ENCODE data around the gene DSCAML1. TPM values are rescaled to one million over a fixed set of nuclear protein-coding genes. Genes with fewer than 3 reads are reported as not detected.
A peak's percentile ranks its signal among the peaks of the same experiment; 100 is the strongest.

DSCAML1 gene
- total RNA-seq, 1 donor from 2014 or later: 0.95 TPM

DNA sequence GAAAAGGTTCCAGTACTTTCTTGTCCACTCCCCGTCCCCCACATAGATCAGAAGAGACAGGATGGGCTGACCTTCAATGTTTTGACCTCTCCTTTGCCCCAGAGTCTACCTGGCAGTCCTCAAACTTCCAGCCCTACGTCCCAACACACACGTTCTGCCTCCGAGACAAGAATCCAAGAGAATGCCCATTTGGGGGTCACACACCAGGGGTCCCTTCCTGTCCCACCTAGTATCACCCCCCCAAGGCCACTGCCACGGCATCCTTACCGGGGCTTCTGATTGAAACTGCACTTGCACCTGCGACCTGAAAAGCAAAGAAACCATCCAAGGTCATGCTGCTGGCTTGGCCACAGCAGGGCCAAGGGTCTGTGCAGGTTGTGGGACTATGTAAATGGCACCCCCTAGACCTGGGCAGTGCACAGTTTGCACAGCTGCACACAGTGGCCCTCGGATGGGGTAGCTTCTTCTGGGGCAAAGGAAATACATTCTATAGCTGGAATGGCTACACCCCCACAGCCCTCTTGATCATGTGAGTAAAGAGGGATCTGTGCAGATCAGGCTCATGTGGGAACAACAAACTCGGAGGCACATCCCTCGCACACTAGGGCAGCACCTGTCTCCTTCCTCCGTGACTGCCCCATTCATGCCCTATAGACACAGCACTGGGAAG lies 44.0 kb upstream of the DSCAML1 start:
- TF ChIP-seq, protein P1, sequence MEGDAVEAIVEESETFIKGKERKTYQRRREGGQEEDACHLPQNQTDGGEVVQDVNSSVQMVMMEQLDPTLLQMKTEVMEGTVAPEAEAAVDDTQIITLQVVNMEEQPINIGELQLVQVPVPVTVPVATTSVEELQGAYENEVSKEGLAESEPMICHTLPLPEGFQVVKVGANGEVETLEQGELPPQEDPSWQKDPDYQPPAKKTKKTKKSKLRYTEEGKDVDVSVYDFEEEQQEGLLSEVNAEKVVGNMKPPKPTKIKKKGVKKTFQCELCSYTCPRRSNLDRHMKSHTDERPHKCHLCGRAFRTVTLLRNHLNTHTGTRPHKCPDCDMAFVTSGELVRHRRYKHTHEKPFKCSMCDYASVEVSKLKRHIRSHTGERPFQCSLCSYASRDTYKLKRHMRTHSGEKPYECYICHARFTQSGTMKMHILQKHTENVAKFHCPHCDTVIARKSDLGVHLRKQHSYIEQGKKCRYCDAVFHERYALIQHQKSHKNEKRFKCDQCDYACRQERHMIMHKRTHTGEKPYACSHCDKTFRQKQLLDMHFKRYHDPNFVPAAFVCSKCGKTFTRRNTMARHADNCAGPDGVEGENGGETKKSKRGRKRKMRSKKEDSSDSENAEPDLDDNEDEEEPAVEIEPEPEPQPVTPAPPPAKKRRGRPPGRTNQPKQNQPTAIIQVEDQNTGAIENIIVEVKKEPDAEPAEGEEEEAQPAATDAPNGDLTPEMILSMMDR (IDR thresholded peaks at IDR 0.05): no peak
- Histone ChIP-seq H3K4me1 (peaks cover 16% of the 10 kb centered on the region), H3K27ac (peak overlapping the region; percentile 41), H3K4me3 (no peak overlapping the region), H3K9me3 (no peaks in the 10 kb centered on the region), H3K36me3 (peaks cover 7% of the 10 kb centered on the region), H3K27me3 (ENCODE audit: low read depth) (no peaks in the 10 kb centered on the region)
- DNase-seq (peak; percentile 24), ATAC-seq (no peak)
- intact Hi-C loops (cut with DNase I): loop anchor here (10.0 kb wide), 1 partner anchor 104 kb away; no protein-coding TSS in a partner anchor

DNA sequence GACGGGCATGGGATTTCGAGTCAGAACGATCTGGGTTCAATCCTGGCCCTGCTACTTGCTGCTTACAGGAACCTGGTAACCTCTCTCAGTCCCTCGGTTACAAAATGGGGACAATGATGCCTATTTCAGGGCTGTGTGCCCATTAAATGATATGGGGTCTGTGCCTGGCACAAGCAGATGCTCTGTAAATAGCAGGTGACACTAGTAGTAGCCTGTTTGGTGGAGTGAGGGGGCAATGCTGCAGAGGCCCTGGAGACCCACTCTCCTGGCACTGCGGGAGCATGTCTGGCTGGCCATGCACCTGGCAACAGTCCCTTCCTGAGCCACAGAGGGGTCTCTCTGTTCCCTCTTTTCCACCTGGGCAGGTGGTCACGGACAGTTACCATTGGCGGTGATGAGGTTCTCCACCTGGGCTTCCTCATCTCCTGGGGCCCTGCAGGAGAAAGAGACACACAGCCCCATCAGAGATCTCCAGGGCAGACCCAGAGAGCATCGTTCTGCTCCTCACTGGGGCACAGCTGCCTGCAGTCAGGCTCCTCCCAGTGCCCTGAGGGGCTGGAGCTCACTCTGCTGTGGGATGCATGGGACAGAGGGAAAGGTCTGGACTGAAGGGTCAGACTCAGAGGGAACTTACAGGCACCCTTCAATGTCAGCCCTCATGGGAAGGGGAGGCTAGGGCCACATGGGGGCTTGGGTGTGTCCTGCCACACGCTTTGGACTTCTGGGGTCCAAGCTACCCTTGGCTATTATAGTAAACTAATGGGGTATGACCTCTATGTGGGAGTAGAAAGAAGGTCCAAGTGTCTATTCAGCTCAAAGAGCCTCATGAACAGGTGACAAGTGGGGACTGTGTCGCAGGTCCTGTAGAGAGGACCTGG lies 43.2 kb upstream of the DSCAML1 start:
- Histone ChIP-seq H3K36me3 (peaks cover 7% of the 10 kb centered on the region), H3K27me3 (ENCODE audit: low read depth) (no peaks in the 10 kb centered on the region), H3K4me3 (no peak overlapping the region), H3K27ac (no peak overlapping the region), H3K9me3 (no peaks in the 10 kb centered on the region), H3K4me1 (peaks cover 16% of the 10 kb centered on the region)
- ATAC-seq (no peak), DNase-seq (peak; percentile 23)
- intact Hi-C loops (cut with DNase I): loop anchor here (10.0 kb wide), 1 partner anchor 105 kb away; no protein-coding TSS in a partner anchor
- TF ChIP-seq, protein P1 (IDR thresholded peaks at IDR 0.05): no peak

DNA sequence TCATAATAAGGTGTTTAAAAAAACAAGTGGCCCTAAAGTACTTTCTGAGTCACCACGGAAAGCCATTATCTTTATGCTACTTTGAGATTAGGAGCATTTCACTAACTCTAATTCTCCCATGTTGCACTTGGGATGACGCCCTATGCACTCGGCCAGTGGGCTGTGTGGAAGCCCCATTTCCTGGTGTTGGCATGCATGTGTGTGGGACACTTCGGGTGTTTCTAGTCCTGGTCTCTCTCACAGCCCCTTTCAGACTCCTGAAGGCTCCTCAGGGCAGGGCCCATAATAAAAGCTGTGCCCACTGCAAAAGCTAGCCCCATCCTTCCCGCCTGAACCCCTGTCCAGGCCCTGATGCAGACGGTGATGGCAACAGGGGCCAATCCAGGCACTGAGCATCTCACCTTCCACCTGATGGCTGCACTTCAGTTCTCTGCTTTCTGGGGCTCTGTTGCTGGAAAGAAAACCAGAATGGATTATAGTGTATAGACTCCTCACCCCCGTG lies 42.4 kb upstream of the DSCAML1 start:
- TF ChIP-seq, protein P1 (IDR thresholded peaks at IDR 0.05): no peak
- no peak overlapping the region for H3K4me3 ChIP-seq
- no peak for DNase-seq
- H3K4me1 ChIP-seq: peaks cover 16% of the 10 kb centered on the region
- peaks cover 7% of the 10 kb centered on the region for H3K36me3 ChIP-seq
- ATAC-seq: no peak
- intact Hi-C loops (cut with DNase I): no loop called here
- H3K9me3 ChIP-seq: no peaks in the 10 kb centered on the region
- no peaks in the 10 kb centered on the region for H3K27me3 ChIP-seq (ENCODE audit: low read depth)
- no peak overlapping the region for H3K27ac ChIP-seq

DNA sequence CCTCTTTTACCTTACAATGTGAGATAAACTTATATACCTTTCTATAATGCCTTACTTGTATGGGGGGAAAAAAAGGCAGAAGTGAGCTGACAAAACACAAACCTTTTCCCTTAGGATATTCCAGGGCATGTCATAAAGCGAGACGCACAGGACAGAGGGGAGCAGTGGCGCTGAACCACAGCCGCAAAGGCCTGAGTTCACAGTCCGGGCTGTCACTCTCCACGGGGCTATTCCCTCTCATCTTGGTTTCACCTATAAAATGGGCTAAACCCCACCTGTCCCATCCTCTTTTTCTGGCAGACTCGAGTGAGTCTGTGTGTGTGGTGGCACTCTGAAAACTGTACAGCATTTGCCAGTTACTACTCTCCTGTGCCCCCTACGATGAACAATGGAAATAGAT lies 41.9 kb upstream of the DSCAML1 start:
- intact Hi-C loops (cut with DNase I): no loop called here

DNA sequence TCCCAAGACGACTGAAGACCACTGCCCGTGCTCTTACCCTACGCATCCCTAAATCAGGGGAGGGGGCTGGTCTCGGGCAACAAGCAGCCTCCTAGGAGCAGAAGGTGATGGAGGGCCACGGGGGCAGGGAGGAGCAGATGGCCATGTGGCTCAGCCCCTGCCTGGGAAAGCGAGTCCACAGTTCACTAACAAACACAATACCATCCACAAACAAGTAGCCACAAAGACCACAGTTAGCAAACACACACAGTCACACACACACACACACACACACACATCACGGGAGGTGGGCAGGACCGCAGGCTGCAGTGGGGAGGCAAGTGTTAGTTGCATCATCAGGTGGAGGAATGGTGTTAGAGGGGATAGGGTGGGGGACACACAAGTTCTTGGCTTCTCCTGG lies 40.8 kb upstream of the DSCAML1 start:
- H3K4me3 ChIP-seq: no peak overlapping the region
- peaks cover 7% of the 10 kb centered on the region for H3K36me3 ChIP-seq
- intact Hi-C loops (cut with DNase I): no loop called here
- TF ChIP-seq, protein P1 (IDR thresholded peaks at IDR 0.05): no peak
- no peaks in the 10 kb centered on the region for H3K27me3 ChIP-seq (ENCODE audit: low read depth)
- DNase-seq (no peak), ATAC-seq (no peak)
- peaks cover 6% of the 10 kb centered on the region for H3K4me1 ChIP-seq
- no peaks in the 10 kb centered on the region for H3K9me3 ChIP-seq
- no peak overlapping the region for H3K27ac ChIP-seq

More for the DNA sequence above, 41.9 kb upstream of the DSCAML1 start:
- Histone ChIP-seq H3K4me3 (no peak overlapping the region), H3K27me3 (ENCODE audit: low read depth) (no peaks in the 10 kb centered on the region), H3K9me3 (no peaks in the 10 kb centered on the region), H3K4me1 (peaks cover 10% of the 10 kb centered on the region), H3K36me3 (peaks cover 7% of the 10 kb centered on the region), H3K27ac (no peak overlapping the region)
- DNase-seq (no peak), ATAC-seq (no peak)
- TF ChIP-seq, protein P1 (IDR thresholded peaks at IDR 0.05): no peak

Data from lower lobe of right lung (tissue), 2 donors.